Measurements from ENCODE around the gene NCAM1.
A peak's percentile ranks its signal among the peaks of the same experiment; 100 is the strongest.

The NCAM1 gene

GRCh38 chr11:112968941-112969713, 7.9 kb downstream of the NCAM1 start:
- no peak for DNase-seq

DNA sequence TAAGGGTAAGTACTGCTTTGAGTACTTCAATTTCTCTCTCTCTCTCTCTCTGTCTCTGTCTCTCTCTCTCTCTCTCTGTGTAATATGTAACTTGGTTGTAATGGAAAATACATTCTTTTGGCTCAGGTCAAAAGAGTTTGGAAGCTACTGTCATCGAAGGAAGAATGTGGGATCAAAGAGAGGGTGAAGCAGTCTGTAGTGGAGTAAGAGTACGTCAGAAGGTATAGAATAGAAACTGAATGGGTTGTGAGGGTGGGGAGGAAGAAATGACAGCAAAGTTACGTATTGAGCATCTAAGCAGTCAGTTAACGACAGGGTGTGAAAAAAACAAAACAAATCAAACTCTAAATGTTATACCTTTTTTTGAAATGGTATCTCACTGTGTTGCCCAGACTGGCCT, 10.0 kb downstream of the NCAM1 start:
- DNase-seq = no peak

DNA sequence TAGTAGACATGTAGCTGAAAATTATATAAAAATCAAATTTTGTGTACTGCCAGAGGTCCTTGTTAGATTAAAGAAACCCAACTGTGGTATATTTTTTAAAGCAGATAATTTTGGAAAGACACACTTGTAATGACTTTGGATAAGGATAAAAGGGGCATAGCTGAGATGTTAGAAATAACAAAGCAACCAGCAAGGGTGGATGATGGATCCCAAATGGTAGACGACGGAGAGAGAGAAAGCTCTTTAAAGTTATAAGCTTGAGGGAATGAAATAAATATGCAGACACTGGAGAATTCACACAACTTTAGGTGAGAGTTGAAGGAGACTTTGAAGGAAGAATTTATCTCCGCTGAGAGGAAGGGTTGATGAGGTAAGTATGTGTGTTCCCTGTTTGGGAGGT, 10.6 kb downstream of the NCAM1 start:
- DNase-seq = no peak

- peak in 1 of 3 experiments; percentile 26 for DNase-seq
Measured at GRCh38 chr11:112972399-112973145, 11.4 kb downstream of the NCAM1 start.

- DNase-seq = no peak
Measured at GRCh38 chr11:112975051-112975450, 13.8 kb downstream of the NCAM1 start.

GRCh38 chr11:112975493-112975892, 14.3 kb downstream of the NCAM1 start:
- no peak for DNase-seq

- peak in 1 of 3 experiments; percentile 23 for DNase-seq
Measured at GRCh38 chr11:112977755-112978154, 16.5 kb downstream of the NCAM1 start.

DNA sequence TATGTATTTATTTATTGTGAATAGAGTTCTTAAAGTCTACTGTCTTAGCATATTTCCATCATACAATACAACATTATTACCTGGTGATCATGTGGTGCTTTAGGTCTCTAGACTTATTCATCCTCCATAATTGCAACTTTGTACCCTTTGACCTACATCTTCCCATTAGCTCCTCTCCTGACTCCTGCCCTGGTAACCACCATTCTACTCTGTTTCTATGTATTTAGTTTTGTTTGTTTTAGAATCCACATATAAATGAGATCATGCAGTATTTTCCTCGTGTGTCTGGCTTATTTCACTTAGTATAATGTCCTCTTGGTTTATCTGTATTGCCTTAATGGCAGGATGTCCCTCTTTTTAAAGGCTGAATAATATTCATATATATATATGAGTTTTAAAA, 22.7 kb downstream of the NCAM1 start:
- DNase-seq = peak in 1 of 3 experiments; percentile 78

DNA sequence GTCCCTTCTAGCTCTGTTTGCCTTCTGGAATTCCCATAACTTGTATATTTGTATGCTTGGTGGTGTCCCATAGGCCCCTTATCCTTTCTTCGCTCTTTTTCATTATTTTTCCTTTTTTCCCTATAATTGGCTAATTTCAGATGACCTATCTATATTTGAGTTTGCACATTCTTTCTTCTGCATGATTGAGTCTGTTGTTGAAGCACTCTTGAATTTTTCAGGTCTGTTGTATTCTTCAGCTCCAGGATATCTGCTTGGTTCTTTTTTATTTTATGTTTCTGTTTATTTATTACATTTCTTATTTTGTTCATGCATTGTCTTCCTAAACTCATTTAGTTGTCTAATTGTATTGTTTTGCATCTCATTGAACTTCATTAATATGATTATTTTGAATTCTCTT, 28.0 kb downstream of the NCAM1 start:
- DNase-seq = no peak

DNA sequence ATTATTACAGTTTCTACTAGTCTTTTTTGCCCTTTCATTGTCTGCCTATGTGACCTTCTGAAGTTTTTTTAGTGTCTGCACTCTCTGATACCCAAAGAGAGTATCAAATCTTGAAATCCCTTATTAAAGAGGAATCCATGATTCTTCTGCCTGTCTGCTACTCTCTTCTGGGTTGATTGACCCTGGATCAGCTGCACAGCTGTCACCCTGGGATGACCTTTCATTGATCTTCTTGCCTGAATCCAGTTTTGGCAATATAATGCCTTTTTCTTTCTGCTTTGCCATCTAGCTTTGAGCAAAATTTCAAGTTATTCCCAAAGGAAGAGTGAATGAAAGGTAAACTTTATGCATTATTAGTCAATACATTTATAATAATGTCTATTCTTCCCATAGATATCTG, 32.6 kb downstream of the NCAM1 start:
- DNase-seq = no peak

GRCh38 chr11:112995423-112996090, 34.3 kb downstream of the NCAM1 start:
- DNase-seq = peak in 1 of 3 experiments; percentile 28

DNA sequence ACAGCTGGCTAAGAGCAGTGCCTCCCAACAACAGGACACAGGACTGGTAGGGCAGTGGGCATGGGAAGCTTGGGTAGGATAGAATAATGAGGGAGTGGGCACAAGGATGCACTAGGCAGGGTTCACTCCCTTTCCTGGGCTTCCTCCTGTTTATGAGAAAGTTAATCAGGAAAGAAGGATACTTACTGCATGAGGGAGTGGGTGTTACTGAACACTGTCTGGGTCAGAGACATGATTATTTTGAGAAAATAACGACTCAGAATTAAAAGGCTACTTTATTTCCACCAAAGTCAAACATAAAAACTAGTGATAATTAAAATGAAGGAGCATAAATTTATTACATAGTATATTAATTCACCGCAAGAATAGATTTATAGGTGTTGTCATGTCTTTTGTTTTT, 35.8 kb downstream of the NCAM1 start:
- DNase-seq = no peak

DNA sequence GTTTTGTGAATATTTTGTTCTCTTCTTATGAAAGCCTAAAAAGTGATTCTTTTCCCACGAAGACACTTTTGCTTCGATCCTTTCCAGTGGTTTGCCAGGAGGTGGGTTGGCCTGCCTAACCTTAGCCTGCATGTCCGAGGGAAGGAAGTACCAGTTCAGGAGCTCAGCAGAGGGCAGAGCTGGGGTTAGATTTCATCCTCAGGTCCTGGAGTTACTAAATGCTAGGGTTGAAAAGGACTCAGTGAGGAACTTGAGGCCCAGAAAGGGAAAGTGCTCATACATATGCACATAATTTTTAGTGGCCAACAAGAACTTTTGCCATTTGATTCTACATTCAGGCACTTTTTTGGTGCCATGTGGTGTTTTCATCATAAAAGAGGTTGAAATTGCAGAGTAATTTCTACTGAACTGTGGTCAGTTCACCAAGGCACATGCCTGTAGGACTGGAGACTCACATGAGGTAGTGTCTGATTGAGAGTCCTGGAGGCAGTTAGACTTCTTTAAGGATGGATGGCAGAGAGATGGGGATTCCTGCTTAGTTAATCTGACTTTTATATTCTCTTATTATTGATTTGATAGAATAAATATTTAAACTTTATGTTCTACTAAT, 36.7 kb downstream of the NCAM1 start:
- DNase-seq = no peak

GRCh38 chr11:112999520-112999919, 38.3 kb downstream of the NCAM1 start:
- DNase-seq = peak in 2 of 3 experiments; percentile 51 to 86

DNA sequence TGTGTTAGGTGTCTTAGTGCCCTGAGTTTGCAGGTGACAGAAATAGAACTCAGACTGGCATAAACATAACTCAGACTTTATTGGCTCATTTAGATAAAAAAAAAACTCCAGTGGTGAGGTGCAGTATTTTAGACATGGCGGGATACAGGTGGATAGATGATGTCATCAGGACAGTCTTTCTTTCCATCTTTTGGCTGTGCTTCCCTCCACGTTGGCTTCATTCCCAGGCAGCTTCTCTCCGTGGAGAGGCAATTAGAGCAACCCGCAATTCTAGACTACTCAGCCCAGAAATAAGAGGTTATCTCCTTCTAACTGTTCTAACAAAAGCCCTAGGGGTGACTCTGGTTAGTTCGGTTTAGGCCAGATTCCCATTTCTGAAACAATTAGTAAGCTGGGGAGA, 40.5 kb downstream of the NCAM1 start:
- peak; percentile 50 to 80 (median 53) for DNase-seq

GRCh38 chr11:113006896-113007445, 45.8 kb downstream of the NCAM1 start:
- no peak for DNase-seq

- DNase-seq = peak; percentile 37 to 81 (median 79)
Measured at GRCh38 chr11:113014262-113015097, 53.3 kb downstream of the NCAM1 start.

DNA sequence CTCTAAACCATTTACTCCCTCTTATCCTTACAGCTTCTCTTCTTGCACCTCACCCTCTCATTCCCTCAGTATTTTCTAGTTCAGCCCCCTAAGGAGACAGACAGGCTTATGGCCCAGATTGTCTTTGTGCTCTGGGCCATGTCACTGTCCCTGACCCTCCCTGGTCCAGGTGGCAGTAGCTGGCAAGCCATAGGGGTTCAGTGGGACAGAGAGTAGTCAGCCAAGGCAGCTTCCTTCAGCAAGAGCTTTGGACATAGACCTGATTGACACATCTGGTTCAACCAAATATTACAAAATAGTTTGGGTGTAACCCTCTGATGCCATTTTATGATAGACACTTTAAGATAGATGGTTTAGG, 53.9 kb downstream of the NCAM1 start:
- DNase-seq = no peak

GRCh38 chr11:113016905-113017304, 55.7 kb downstream of the NCAM1 start:
- DNase-seq = no peak

GRCh38 chr11:113018913-113019312, 57.7 kb downstream of the NCAM1 start:
- DNase-seq = no peak

- no peak for DNase-seq
Measured at GRCh38 chr11:113019711-113020110, 58.5 kb downstream of the NCAM1 start.

DNA sequence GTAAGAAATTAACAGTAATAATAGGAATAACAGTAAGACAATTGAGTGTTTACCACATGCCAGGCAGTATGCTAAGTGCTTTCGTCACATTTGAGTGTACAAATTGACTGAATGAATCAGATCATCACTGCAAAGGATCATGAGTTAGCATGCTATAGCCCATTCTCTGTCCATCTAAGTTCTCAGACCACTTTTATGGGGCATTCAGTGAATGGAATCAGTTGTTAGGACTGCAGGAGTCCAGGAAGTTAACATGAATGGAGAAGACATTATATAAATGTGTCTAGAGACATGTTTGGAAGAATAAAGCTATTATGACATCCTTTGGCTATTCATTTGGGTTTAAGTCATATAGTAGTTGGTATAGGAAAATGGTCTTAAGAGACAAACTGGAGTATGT, 59.9 kb downstream of the NCAM1 start:
- DNase-seq = no peak
